Activated CD8-positive, alpha-beta memory T cell treated with anti-CD3 and anti-CD28 coated beads, Interleukin-2, amount 50 U/mL, for 48 hours (primary cell): ENCODE measurements around the gene KRT80.

Source experiments
- DNase-seq: peaks from one replicate; pipeline ENCODE4 v3.0.0-alpha.2; 2020

Gene KRT80

GRCh38 chr12:52175371-52176350 is 16.2 kb downstream of the KRT80 start:
- no peak for DNase-seq

- no peak for DNase-seq
These were observed 18.3 kb downstream of the KRT80 start for GRCh38 chr12:52173526-52173925.

- no peak for DNase-seq
These were observed 18.9 kb downstream of the KRT80 start for GRCh38 chr12:52172956-52173355.

- DNase-seq = peak; percentile 62
These were observed 19.8 kb downstream of the KRT80 start for GRCh38 chr12:52171950-52172512.

- no peak for DNase-seq
These were observed 21.0 kb downstream of the KRT80 start for GRCh38 chr12:52170827-52171226.

- no peak for DNase-seq
These were observed 21.9 kb downstream of the KRT80 start for GRCh38 chr12:52169886-52170285.

GRCh38 chr12:52168019-52168717 is 23.6 kb downstream of the KRT80 start:
- DNase-seq = no peak

- DNase-seq = no peak
These were observed 24.3 kb downstream of the KRT80 start for GRCh38 chr12:52167526-52167925.

GRCh38 chr12:52166672-52167071 is 25.1 kb downstream of the KRT80 start:
- no peak for DNase-seq

GRCh38 chr12:52165096-52165855 is 26.5 kb downstream of the KRT80 start:
- DNase-seq = no peak

GRCh38 chr12:52164624-52165023 is 27.2 kb downstream of the KRT80 start:
- no peak for DNase-seq

GRCh38 chr12:52162981-52163380 is 28.8 kb downstream of the KRT80 start:
- no peak for DNase-seq

- DNase-seq = no peak
These were observed 31.6 kb downstream of the KRT80 start for GRCh38 chr12:52160200-52160599.

GRCh38 chr12:52157566-52158150 is 34.2 kb downstream of the KRT80 start:
- no peak for DNase-seq

GRCh38 chr12:52156757-52157565 is 34.9 kb downstream of the KRT80 start:
- peak; percentile 91 for DNase-seq

- DNase-seq = no peak
These were observed 35.5 kb downstream of the KRT80 start for GRCh38 chr12:52156311-52156710.

- DNase-seq = no peak
These were observed 36.6 kb downstream of the KRT80 start for GRCh38 chr12:52155048-52155868.

- no peak for DNase-seq
These were observed 38.9 kb downstream of the KRT80 start for GRCh38 chr12:52152905-52153317.

- peak; percentile 87 for DNase-seq
These were observed 39.7 kb downstream of the KRT80 start for GRCh38 chr12:52151837-52152783.
